ENCODE data around the gene SERTAD3.

DNA sequence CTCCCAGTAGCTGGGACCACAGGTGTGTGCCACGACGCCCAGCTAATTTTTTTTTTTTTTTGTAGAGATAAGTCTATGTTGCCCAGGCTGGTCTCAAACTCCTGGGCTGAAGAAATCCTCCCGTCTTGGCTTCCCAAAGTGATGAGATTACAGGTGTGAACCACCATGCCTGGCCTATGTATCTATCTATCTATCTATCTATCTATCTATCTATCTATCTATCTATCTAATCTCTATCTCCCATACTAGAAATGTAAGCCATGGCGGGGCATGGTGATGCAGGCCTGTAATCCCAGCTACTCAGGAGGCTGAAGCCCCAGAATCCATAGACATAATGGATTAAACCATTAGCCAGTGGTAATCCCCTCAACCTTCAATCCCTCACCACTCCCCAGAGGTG is 6.5 kb upstream of the SERTAD3 start:
- TF ChIP-seq POLR2A (IDR thresholded peaks at IDR 0.05): no peak
- TF ChIP-seq, protein P1, sequence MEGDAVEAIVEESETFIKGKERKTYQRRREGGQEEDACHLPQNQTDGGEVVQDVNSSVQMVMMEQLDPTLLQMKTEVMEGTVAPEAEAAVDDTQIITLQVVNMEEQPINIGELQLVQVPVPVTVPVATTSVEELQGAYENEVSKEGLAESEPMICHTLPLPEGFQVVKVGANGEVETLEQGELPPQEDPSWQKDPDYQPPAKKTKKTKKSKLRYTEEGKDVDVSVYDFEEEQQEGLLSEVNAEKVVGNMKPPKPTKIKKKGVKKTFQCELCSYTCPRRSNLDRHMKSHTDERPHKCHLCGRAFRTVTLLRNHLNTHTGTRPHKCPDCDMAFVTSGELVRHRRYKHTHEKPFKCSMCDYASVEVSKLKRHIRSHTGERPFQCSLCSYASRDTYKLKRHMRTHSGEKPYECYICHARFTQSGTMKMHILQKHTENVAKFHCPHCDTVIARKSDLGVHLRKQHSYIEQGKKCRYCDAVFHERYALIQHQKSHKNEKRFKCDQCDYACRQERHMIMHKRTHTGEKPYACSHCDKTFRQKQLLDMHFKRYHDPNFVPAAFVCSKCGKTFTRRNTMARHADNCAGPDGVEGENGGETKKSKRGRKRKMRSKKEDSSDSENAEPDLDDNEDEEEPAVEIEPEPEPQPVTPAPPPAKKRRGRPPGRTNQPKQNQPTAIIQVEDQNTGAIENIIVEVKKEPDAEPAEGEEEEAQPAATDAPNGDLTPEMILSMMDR (IDR thresholded peaks at IDR 0.05): no peak
